HG03097 (cell line): Measurements from ENCODE around the gene PAN3.

Experiments used
- ATAC-seq: cut with Tn5 transposase; IDR thresholded peaks from one replicate; pipeline ENCODE4 v1.9.1; 2021; ENCODE audit not compliant: unreplicated experiment, low FRiP score

Gene PAN3

DNA sequence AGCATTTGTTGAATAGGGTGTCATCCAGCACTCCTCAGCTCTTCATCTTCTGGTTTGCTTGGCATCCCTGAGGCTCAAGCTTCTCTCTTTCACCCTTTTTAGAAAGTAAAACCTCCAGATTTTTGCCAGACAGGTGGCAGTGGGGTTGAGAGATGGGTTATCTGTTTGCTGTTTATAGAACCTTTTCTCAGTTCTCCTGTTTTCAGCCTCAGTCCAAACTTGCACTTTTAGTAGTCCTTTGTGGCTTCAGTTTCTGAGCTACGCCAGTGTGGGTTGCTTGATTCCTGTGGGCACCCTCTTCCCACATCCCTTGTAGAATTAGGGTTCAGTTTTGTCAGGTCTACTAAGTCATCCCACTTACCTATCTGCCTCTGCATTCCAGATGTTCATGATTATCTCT, 147.9 kb downstream of the PAN3 start:
- ATAC-seq = no peak

DNA sequence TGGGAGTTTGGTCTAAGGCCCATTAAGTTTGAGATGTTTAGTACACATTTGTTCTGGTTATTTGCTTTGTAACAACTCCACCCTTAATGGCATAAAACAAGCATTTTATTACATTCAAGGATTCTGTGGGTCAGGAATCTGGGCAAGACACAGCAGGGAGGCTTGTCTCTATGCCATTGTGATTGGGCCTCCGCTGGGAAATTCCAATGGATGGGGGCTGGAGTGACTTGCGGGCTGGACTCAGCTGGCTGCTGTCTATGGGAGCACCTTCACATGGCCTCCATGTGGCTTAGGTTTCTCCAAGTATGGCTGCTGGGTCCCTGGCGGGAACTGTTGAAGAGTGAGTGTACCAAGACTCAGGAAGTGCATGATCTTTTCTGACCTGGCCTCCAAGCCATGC, 159.0 kb downstream of the PAN3 start:
- no peak for ATAC-seq

DNA sequence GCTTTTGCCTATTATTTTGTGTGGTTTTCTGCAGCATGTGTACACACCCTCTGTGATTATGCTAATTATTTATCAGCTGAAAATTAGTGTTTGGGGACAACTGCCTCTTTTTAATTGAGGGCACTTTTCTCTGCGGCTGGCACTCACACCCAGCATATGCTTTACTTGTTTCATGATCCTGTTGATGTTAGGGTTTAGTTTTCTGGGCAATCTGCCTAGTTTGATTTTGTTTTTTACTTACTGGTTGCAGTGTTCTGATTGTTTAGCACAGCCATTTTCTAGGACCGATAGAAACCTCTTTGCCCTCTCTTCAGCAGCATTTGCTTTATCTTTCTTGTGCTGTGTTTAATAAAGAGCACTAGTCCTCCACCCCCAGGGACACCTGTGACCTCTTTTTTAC, 161.6 kb downstream of the PAN3 start:
- no peak for ATAC-seq

DNA sequence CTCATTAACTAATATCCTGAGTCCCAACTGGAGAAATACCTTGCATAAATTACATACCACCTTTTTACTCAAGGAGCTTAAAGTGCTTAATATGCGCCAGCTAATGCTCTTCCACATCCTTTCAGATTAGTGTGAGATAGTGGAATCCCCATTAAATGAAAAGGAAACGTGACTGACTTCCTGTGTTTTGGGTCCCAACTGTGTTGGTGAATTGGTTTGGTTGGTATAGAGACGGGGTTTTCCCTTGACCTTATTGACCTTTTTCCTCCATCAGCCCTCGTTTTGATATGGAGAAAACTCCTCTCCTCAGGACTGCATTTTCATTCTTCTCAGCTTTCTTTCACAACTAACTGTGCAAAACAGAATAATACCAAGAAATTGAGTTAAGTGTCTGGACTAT, 163.5 kb downstream of the PAN3 start:
- ATAC-seq = no peak

DNA sequence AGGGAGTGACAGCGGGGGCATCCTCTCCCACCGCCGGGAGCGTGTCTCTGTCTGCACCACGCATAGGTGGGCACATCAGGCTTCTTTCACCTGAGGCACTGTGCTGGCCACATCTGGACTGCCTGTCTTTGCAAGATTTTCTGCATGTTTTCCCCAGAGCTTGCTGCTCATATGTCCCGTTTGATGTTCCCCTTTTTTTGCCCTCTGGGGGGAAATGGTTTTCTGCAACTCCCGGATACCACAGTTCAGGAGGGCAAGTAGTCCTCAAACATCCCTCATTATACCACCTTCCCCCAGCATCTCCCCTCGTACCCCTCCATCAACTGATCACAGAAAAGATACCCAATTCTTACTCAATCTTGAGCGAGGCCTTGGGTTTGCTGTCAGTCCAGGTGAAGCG, 168.0 kb downstream of the PAN3 start:
- no peak for ATAC-seq

DNA sequence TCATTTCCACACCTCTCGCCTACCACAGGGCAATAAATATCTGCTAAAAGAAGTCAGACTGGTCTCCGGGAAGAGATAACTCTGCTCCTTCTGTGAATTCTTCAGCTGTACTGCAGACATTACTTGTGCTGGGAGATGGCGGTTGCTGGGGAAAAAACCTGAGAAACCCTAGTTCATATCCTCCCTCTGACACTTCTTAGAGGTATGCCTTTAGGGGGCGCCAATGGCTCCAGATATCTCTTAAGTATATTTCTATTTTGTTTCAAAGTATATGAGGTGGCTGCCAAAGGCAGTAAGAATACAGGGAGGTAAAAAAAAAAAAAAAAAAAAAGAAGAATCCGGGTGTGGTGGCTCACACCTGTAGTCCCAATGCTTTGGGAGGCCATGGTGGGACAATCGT, 175.2 kb downstream of the PAN3 start:
- ATAC-seq = no peak

DNA sequence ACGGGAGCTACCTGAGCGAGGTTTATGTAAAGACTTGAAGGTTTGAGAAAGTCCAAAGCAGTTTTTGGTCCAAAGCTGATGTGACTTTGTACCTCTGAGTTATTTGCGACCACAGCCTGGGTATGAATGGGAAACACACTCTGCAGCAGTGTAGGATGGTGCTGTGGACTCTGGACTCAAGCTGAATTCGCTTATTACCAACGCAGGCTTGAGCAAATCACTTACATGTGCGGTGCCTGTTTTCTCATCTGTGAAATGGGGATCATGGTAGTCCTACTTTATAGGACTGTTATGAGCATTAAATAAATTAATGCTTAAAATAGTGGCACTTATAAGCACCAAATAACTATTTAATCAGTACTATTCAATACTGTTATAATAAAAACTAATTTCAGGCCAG, 176.5 kb downstream of the PAN3 start:
- no peak for ATAC-seq

DNA sequence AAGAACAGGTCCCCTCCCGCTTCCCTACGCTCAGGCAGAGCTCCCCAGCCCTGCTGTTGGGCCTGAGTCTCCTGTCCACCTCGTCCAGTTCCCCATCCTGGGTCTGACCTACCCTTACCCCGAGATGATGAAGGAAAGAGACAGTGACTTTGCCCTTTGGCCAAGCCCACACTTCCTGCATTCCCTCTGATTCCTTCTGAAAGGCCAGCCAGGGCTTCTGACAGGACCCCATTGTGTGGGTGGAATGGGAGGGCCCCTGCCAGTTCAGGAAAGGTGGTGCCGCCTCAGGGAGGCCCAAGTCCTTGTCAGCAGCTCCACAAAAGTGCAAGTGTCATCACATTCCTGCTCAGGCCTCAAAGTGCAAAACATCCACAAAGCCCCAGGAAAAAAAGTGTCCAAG, 177.8 kb downstream of the PAN3 start:
- no peak for ATAC-seq

DNA sequence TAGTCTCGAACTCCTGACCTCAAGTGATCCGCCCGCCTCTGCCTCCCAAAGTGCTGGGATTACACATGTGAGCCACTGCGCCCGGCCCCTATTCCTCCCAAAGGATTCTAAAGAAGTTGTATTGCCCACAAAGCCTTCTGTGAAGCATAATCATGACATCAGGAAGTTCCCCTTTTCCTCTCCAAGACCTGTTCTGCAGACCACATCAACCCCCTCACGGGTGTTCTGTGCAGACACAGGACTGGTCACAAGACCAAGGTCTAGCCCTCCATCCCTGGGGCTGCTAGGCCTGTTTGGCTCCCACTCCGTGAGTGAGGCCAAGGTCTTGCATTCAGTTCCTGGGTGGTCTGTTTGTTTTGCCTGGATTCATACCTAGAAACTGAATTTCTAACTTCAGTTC, 178.5 kb downstream of the PAN3 start:
- no peak for ATAC-seq

DNA sequence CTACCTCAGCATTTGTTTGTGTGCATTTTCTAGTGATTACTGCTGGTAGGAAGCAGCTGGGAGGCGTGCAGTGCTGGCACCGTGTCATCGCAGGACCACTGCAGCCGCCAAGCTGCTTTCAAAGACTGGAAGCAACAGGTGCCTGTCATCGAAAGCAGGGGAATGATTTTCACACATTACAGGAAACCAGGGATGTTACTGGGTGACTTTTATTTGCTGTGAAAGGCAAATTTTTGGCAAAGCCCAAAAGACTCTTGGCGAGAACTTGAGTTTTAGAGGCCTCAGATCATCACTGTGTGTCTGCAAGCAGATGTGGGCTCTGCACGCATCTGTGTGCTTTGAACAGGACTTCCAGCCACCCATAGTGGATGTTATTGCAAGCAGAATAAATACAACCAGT, 180.2 kb downstream of the PAN3 start:
- ATAC-seq = no peak

DNA sequence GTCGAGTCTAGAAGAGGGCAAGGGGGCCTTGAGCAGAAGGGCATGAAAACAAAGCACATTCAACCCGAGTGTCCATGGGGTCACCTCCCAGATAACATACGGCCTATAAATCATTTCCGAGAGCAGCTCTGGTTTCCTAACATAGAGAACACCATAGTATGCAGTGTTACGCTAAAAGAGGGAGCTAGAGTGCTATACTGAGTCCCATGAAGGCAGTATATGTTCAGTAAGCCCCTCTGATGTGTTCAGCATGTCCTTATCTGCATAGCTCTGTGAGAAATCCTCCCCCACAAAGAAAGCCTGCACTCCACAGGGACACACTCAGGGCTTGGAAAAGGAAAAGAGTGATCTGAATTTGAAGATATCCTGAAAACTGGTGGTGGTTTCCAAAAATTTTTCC, 181.2 kb downstream of the PAN3 start:
- no peak for ATAC-seq

DNA sequence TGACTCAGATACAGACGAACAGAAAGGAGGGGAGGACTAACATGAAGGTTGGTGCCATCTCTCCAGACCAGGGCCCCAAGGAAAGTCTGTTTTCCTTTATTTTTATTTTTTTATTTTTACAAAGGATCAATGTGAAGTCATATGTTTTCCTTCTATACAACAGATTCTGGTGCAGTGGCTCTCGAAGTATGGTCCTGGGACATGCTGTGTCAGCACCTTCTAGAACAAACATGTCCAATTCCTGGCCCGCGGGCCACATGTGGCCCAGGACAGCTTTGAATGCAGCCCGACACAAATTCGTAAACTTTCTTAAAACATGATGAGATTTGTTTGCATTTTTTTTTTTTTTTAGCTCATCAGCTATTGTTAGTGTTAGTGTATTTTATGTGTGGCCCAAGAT, 181.9 kb downstream of the PAN3 start:
- ATAC-seq = no peak

DNA sequence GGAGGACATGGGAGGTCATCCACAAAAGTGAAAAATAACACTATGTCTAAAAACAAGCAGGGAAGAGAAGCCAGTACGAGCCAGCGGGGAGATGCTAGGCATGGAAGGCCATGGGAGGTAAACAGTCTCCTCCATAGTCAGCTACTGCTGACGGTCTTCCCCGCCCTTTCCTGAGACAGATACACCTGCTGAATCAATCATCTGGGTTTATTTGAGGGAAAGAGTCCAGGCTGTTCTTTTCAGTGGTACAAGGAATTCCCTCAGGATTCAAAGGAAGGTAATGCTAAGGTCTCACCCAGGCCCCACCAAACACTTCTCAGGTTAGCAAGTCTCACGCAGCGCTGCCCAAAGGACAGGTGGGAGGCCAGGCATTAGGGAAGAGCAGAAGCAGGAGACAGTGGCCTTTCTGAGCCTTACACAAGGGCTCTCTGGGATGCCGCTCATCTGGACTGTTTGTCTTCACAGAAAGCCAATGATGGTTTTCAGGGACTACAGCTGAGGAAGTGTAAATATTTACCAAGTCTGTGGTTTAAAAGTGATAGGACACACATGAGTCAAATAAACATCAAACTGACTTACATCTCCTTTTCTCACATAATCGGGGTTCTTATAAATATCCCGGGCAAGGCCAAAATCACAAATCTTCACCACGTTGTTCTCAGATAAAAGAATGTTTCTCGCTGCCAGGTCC, 182.7 kb downstream of the PAN3 start:
- no peak for ATAC-seq

DNA sequence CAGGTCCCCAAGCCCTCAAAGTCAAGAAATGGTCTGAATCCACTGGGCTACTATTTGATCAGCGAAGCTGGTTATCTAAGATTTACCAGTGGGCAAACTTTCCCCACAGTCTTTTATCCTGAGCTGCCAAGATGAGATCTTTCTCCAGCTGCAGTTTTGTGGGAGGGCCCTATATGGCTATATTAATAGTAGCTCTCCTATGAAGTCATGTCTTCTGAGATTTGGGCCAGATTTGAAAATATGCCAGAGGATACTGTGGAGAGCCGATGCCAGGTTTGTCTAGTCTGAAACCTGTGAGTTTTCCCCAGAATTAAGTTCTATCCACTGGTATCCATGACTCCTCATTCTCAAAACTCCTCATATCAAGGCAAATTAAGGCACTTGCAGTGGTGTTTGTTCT, 183.4 kb downstream of the PAN3 start:
- no peak for ATAC-seq

DNA sequence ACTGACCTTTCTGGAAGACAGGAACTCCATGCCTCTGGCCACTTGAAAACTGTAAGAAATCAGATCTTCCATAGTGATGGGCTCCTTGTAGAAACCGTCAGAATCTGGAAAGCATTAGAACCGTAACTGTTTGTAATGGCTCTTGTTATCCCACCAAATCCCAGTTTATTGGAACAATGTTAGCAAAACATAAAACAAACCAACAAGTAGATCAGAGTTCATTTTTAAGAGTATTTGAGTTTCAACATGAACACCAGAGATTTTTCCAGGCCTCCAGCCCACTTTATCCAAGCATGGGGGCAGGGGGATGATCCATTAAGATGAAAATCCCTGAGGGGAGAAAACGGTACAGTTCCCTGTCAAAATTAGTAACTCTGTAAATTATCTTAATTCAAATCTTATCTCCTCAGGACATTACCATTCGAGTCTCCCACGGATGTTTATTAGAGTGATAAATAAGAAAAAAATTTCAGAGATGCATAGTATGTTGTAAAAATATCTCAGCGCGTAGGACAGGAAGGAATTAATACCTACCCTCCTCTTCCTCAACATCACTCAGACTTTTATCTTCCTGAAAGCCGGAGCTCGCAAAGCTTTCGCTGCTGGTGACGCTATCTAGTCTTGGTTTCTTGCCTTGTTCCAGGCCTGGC, 184.0 kb downstream of the PAN3 start:
- no peak for ATAC-seq

DNA sequence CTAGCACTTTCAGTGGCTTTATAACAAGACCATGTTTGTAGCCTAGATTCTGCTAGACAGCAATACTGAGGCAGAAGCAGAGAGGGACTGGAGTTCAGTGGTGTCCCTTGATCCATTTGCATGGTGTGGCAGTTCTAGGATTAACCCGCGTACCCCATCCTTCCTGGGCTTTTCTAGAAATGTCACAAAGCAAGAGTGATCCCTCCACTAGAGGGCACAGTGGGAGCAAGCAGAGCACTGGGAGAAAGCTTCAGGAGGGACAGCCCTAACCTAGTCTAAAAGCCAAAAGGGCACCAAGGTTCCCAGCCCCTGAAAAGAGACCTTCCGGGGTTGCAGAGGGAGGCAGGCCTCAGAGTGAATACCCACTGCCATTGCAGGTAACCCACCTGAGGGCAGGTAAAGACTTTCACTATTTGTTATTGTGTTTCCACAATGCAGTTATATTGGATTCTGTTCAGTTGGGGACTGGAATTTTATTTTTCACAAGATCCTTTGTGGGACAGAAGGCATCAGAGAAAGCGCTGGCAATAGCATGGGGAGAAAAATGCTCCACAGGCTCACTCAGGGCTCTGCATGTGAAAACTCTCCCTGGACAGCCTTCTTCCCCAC, 185.9 kb downstream of the PAN3 start:
- ATAC-seq = no peak

DNA sequence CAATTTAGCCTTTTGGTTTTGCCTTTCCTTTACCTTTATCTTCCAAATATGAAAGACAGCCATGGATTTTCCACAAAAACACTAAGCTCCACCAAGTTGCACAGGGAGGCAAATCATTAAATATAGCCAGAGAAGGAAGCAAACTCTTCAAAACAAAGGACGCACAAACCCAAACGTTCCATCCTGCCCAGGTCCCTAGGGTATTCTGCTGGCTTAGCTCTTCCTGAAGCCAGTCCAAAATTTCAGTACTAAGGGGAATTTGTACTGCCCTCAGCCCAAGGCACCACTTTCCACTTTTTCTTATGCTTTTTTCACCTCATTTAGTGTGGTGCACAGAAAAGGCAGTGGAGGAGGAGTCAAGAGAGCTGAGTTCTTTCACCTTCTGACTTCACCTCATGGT, 186.7 kb downstream of the PAN3 start:
- ATAC-seq = no peak

DNA sequence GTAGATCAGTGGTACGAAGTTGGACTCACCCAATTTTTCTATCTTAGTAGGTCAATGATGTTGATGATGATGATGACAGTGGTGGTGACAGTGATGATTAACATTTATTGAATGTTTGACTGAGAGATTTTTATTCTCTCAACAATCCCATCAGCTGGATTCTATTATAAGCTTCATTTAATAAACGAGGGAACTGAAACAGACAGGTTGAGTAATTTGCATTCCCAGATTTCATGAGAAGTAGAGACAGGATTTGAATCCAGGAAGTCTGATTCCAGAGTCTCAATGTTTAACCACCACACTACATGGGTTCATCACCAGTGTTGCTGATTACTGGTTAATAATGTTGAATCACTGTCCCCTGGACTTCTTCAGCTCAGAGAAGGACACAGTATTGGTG, 187.7 kb downstream of the PAN3 start:
- ATAC-seq = no peak

DNA sequence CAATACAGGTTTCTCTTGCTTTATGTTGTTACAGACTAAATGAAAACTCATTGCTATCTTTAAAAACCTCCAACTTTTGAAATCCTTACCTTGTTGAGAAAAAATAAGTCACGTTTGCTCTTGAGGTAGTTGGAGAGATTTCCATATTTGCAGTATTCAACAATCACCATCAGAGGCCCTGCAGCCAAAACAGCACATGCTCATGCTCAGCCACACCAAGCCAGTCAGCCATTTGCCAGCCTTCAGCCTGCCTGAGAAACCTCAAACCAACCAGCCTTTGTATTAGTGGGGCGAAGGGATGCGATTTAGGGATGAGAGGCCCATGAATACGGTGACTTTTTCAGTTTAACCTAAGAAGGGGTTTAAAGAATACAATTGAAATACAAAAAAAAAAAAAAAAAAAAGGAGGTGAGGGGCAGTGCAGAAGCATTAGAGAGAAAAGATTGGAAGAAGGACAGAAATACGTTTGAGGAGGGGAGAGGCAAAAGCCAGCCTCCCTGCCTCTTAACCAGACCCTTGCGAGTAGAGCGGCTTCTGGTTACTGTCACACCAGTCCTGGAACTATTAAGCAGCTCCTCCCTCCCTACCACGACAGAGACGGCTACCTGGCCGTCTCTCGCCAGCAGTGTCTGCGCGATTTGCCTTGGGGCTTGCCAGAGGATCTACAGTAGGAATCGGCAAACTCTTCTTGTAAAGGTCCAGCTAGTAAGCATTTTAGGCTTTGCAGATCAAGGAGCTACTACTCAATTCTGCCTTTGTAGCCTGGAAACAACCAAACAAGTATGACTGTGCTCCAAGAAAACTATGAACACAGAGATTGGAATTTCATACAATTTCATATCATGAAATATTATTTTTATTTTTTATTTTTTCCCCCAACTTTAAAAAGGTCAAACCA, 189.3 kb downstream of the PAN3 start:
- no peak for ATAC-seq

DNA sequence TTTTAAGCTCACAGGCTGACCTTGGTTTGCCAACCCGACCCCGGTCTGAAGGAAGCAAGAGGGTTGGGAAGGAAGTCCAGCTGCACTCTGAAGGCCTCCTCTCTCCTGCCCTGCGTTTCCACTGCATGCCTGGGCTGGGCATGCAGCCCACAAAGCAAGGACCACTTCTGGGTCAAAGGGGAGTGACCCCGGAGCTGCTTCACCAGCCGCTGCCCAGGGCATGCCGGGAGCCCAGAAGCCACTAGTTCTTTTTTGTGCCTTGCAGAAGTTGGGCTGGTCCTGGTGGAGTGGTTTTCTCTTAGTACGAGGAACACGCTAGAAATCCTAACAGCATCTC, 189.9 kb downstream of the PAN3 start:
- no peak for ATAC-seq

DNA sequence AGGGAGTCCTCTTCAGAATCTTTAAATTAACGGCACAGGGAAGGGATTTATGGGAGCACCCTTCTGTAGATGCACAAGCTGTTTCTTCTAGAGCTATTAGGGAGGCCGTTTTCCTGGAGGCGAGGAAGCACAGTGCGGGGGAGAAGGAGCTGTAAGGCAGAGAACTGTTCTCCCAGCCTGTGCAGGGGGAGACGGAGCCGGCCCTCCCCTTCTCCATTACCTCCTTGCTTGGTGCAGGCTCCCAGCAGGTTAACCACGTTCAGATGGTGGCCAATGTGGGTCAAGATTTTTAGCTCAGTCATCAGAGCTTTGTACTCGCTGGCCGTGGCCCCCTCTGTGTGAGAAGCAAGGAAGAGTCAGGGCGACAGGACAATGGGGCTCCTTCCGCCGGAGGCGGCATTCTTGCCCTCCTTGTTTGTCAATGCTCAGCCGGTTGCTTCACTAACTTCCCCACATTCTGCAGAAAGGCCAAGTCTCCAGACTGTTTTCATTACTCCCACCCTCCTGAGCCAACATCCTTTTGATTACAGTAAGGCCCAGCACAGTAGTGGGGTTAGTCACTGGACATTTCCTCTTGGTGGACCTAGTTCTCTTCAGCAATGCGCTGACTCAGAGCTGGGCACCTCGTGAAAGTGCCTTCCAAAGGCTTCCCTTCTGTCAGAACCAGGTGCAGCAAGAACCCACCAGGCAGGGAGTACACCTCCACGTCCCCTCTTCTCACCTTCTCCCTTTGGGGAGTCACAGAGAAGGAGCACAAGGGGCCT, 191.2 kb downstream of the PAN3 start:
- no peak for ATAC-seq
